CD4-positive, CD25-positive, alpha-beta regulatory T cell (primary cell): Measurements from ENCODE around the gene NOD1. TPM values are rescaled to one million over a fixed set of nuclear protein-coding genes. Genes with fewer than 3 reads are reported as not detected.
"Not testable (repeated sequence)": the region's sequence is repeated elsewhere in the genome, so short reads cannot be mapped to it uniquely, and the experiment has no call there.

Source experiments
- ATAC-seq, 2 donors: fragments of 150-1000 bp; cut with Tn5 transposase; one replicate each; pipeline ENCODE4 v1.10.0; 2021; ENCODE audit warnings: low read depth in 2 of 2, moderate number of reproducible peaks in 2 of 2, moderate library complexity in 1 of 2
- DNase-seq, 3 donors: peaks; one replicate each; pipeline versions ENCODE4 v3.0.0 to v3.0.0-alpha.2; 2012 to 2022; ENCODE audit warnings: mixed read lengths in 1 of 3
- H3K27ac ChIP-seq: one replicate; pipeline ENCODE4 v1.7.0; 2013; ENCODE audit warnings: mild to moderate bottlenecking, low read length; ENCODE audit not compliant: insufficient read depth, poor library complexity, severe bottlenecking
- H3K27me3 ChIP-seq: one replicate; pipeline ENCODE4 v1.7.0; 2013; ENCODE audit warnings: low read length; ENCODE audit not compliant: control insufficient read depth, insufficient read depth
- H3K36me3 ChIP-seq: one replicate; pipeline ENCODE4 v1.7.0; 2013; ENCODE audit warnings: mild to moderate bottlenecking, low read length, moderate library complexity; ENCODE audit not compliant: control insufficient read depth, insufficient read depth
- H3K4me1 ChIP-seq: 2 replicates; pipeline ENCODE4 v1.7.0; 2013; ENCODE audit warnings: mild to moderate bottlenecking, low read length; ENCODE audit not compliant: insufficient read depth, control insufficient read depth, poor library complexity, severe bottlenecking
- H3K4me3 ChIP-seq: one replicate; pipeline ENCODE4 v1.7.0; 2013; ENCODE audit warnings: low read depth, mild to moderate bottlenecking, low read length, moderate library complexity
- H3K9me3 ChIP-seq, 2 experiments: 1 replicate in 1 of 2; 2 replicates in 1 of 2; pipeline ENCODE4 v1.7.0; 2013; ENCODE audit warnings: low read length in 2 of 2, mild to moderate bottlenecking in 1 of 2, moderate library complexity in 1 of 2; ENCODE audit not compliant: control insufficient read depth in 2 of 2
- H3K27ac Mint-ChIP-seq, 3 donors: one replicate each; pipeline ENCODE4 v1.8.0; 2020 to 2022; ENCODE audit warnings: mild to moderate bottlenecking in 3 of 3, mixed read lengths in 3 of 3, moderate library complexity in 2 of 3
- H3K27me3 Mint-ChIP-seq: one replicate; pipeline ENCODE4 v1.8.0; 2022; ENCODE audit warnings: mild to moderate bottlenecking, mixed read lengths
- H3K36me3 Mint-ChIP-seq: one replicate; pipeline ENCODE4 v1.8.0; 2020; ENCODE audit warnings: mixed read lengths
- H3K4me1 Mint-ChIP-seq, 4 donors: one replicate each; pipeline ENCODE4 v1.8.0; 2020 to 2022; ENCODE audit warnings: mixed read lengths in 4 of 4, mild to moderate bottlenecking in 1 of 4
- H3K4me3 Mint-ChIP-seq, 4 donors: one replicate each; pipeline ENCODE4 v1.8.0; 2020 to 2022; ENCODE audit warnings: mild to moderate bottlenecking in 4 of 4, mixed read lengths in 4 of 4, moderate library complexity in 3 of 4
- H3K9me3 Mint-ChIP-seq, 7 donors: one replicate each; pipeline ENCODE4 v1.8.0; 2020 to 2022; ENCODE audit warnings: mixed read lengths in 7 of 7, mild to moderate bottlenecking in 3 of 7, moderate library complexity in 2 of 7
- polyA plus RNA-seq, 4 donors: library from polyadenylated mRNA; unstranded; fragments of 300-500 nt; fragmentation: Illumina TruSeq; gene quantifications; one replicate each; pipeline ENCODE4 v1.2.3, GENCODE V29; 2021
- total RNA-seq: library from RNA; stranded (reverse); gene quantifications from one replicate; pipeline ENCODE4 v1.2.3, GENCODE V29; 2022

Gene NOD1
- total and polyA plus RNA-seq, 5 donors from 2014 or later: 4.8 to 24.8 (median 7.0) TPM

GRCh38 chr7:30420080-30420479 lies 58.5 kb downstream of the NOD1 start:
- not testable (repeated sequence) for H3K27ac ChIP-seq, H3K9me3 ChIP-seq, H3K36me3 ChIP-seq, H3K27me3 Mint-ChIP-seq, ATAC-seq, H3K4me3 ChIP-seq, H3K4me1 ChIP-seq, DNase-seq, H3K4me3 Mint-ChIP-seq, H3K4me1 Mint-ChIP-seq, H3K27me3 ChIP-seq, H3K9me3 Mint-ChIP-seq, H3K27ac Mint-ChIP-seq
- peaks cover 22% of the 10 kb centered on the region for H3K36me3 Mint-ChIP-seq

GRCh38 chr7:30413864-30414263 lies 64.7 kb downstream of the NOD1 start:
- Mint-ChIP-seq H3K4me3 (no peak overlapping the region), H3K4me1 (peaks cover 0 to 4% (median 0%) of the 10 kb centered on the region in 4 donors), H3K27me3 (no peaks in the 10 kb centered on the region), H3K9me3 (no peaks in the 10 kb centered on the region), H3K36me3 (no peaks in the 10 kb centered on the region), H3K27ac (no peak overlapping the region)
- Histone ChIP-seq H3K4me1 (no peaks in the 10 kb centered on the region), H3K4me3 (no peak overlapping the region), H3K27me3 (no peaks in the 10 kb centered on the region), H3K36me3 (no peaks in the 10 kb centered on the region), H3K9me3 (peaks cover 0 to 4% of the 10 kb centered on the region in 2 experiments), H3K27ac (no peak overlapping the region)
- DNase-seq (no peak), ATAC-seq (no peak)

- Mint-ChIP-seq H3K27ac (no peak overlapping the region), H3K9me3 (no peaks in the 10 kb centered on the region), H3K27me3 (no peaks in the 10 kb centered on the region), H3K4me3 (no peak overlapping the region), H3K36me3 (peaks cover 3% of the 10 kb centered on the region), H3K4me1 (peaks cover 0 to 9% (median 0%) of the 10 kb centered on the region in 4 donors)
- Histone ChIP-seq H3K9me3 (peaks cover 0 to 4% of the 10 kb centered on the region in 2 experiments), H3K36me3 (no peaks in the 10 kb centered on the region), H3K27me3 (no peaks in the 10 kb centered on the region), H3K27ac (no peak overlapping the region), H3K4me3 (no peak overlapping the region), H3K4me1 (no peaks in the 10 kb centered on the region)
- ATAC-seq: no peak
- DNase-seq: peak in 2 of 3 donors; percentile 12 to 32
Measured at GRCh38 chr7:30412782-30413504, 65.6 kb downstream of the NOD1 start.

GRCh38 chr7:30411897-30412296 lies 66.7 kb downstream of the NOD1 start:
- no peak for DNase-seq
- H3K4me3 Mint-ChIP-seq: no peak overlapping the region
- H3K27me3 Mint-ChIP-seq: no peaks in the 10 kb centered on the region

GRCh38 chr7:30411173-30411572 lies 67.4 kb downstream of the NOD1 start:
- no peak overlapping the region for H3K4me3 Mint-ChIP-seq
- H3K27ac Mint-ChIP-seq: peak overlapping the region in 1 of 3 donors; percentile 44
- no peak overlapping the region for H3K27ac ChIP-seq

More at GRCh38 chr7:30411897-30412296, 66.7 kb downstream of the NOD1 start:
- no peaks in the 10 kb centered on the region for H3K9me3 Mint-ChIP-seq
- Histone ChIP-seq H3K36me3 (no peaks in the 10 kb centered on the region), H3K27me3 (no peaks in the 10 kb centered on the region), H3K27ac (no peak overlapping the region), H3K4me3 (no peak overlapping the region), H3K9me3 (peaks cover 0 to 4% of the 10 kb centered on the region in 2 experiments), H3K4me1 (no peaks in the 10 kb centered on the region)
- no peak overlapping the region for H3K27ac Mint-ChIP-seq
- peaks cover 0 to 9% (median 0%) of the 10 kb centered on the region in 4 donors for H3K4me1 Mint-ChIP-seq
- H3K36me3 Mint-ChIP-seq: peaks cover 3% of the 10 kb centered on the region
- ATAC-seq: no peak

GRCh38 chr7:30406664-30407425 lies 71.7 kb downstream of the NOD1 start:
- no peak for ATAC-seq
- Mint-ChIP-seq H3K36me3 (peaks cover 17% of the 10 kb centered on the region), H3K4me1 (peaks cover 3 to 18% (median 3%) of the 10 kb centered on the region in 4 donors)

More at GRCh38 chr7:30411173-30411572, 67.4 kb downstream of the NOD1 start:
- Mint-ChIP-seq H3K36me3 (peaks cover 3% of the 10 kb centered on the region), H3K4me1 (peaks cover 0 to 9% (median 0%) of the 10 kb centered on the region in 4 donors), H3K27me3 (no peaks in the 10 kb centered on the region), H3K9me3 (no peaks in the 10 kb centered on the region)
- DNase-seq (no peak), ATAC-seq (no peak)
- H3K36me3 ChIP-seq: no peaks in the 10 kb centered on the region
- H3K27me3 ChIP-seq: no peaks in the 10 kb centered on the region
- peaks cover 0 to 4% of the 10 kb centered on the region in 2 experiments for H3K9me3 ChIP-seq
- H3K4me3 ChIP-seq: no peak overlapping the region
- H3K4me1 ChIP-seq: no peaks in the 10 kb centered on the region

GRCh38 chr7:30405179-30405578 lies 73.4 kb downstream of the NOD1 start:
- no peaks in the 10 kb centered on the region for H3K9me3 Mint-ChIP-seq
- H3K36me3 Mint-ChIP-seq: peaks cover 17% of the 10 kb centered on the region
- Histone ChIP-seq H3K4me1 (no peaks in the 10 kb centered on the region), H3K36me3 (peaks cover 3% of the 10 kb centered on the region), H3K27ac (no peak overlapping the region), H3K27me3 (no peaks in the 10 kb centered on the region), H3K4me3 (no peak overlapping the region), H3K9me3 (no peaks in the 10 kb centered on the region)
- DNase-seq (no peak), ATAC-seq (no peak)
- H3K27me3 Mint-ChIP-seq: no peaks in the 10 kb centered on the region
- no peak overlapping the region for H3K27ac Mint-ChIP-seq
- peaks cover 7 to 22% (median 11%) of the 10 kb centered on the region in 4 donors for H3K4me1 Mint-ChIP-seq
- no peak overlapping the region for H3K4me3 Mint-ChIP-seq

More at GRCh38 chr7:30406664-30407425, 71.7 kb downstream of the NOD1 start:
- Histone ChIP-seq H3K4me1 (no peaks in the 10 kb centered on the region), H3K9me3 (no peaks in the 10 kb centered on the region), H3K27ac (no peak overlapping the region), H3K36me3 (peaks cover 3% of the 10 kb centered on the region), H3K4me3 (no peak overlapping the region), H3K27me3 (no peaks in the 10 kb centered on the region)
- Mint-ChIP-seq H3K27ac (peak overlapping the region in 2 of 3 donors; percentile 20 to 23), H3K4me3 (no peak overlapping the region), H3K27me3 (no peaks in the 10 kb centered on the region), H3K9me3 (no peaks in the 10 kb centered on the region)
- DNase-seq: no peak
